ENCODE data around the gene TPBG.
"Not testable (repeated sequence)": the region's sequence is repeated elsewhere in the genome, so short reads cannot be mapped to it uniquely, and the experiment has no call there.

TPBG gene

GRCh38 chr6:82385102-82385501, 21.5 kb downstream of the TPBG start:
- Histone ChIP-seq H4K8ac (ENCODE audit: low read length) (peak overlapping the region; percentile 72), H3K4me1 (ENCODE audit: control insufficient read depth, insufficient read depth, low read depth, low read length) (peaks cover 4% of the 10 kb centered on the region), H3K27me3 (ENCODE audit: control insufficient read depth in 1 of 2, insufficient read depth in 1 of 2, low read length in 2 of 2) (no peaks in the 10 kb centered on the region), H3K9me3 (ENCODE audit: control insufficient read depth, low read length) (no peaks in the 10 kb centered on the region), H3K23ac (ENCODE audit: low read length in 2 of 2) (no peak overlapping the region), H4K91ac (ENCODE audit: low read length) (peak overlapping the region; percentile 39), H3K4me3 (ENCODE audit: insufficient read depth in 1 of 2, low read depth in 1 of 2, low read length in 2 of 2) (no peak overlapping the region), H2BK15ac (ENCODE audit: low read depth, poor library complexity, severe bottlenecking) (no peak overlapping the region), H3K9ac (ENCODE audit: low read length) (peak overlapping the region; percentile 20), H3K27ac (ENCODE audit: low read length, poor library complexity, severe bottlenecking) (no peak overlapping the region), H3K4me2 (ENCODE audit: low read length, poor library complexity, severe bottlenecking) (no peak overlapping the region), H2BK120ac (ENCODE audit: low read depth, low read length) (no peak overlapping the region), H3K4ac (ENCODE audit: low read depth in 1 of 2, low read length in 2 of 2) (peak overlapping the region in 1 of 2 experiments; percentile 51), H2BK5ac (ENCODE audit: low read depth, low read length, poor library complexity, severe bottlenecking) (no peak overlapping the region), H2AK5ac (ENCODE audit: low read length, severe bottlenecking) (no peak overlapping the region), H3K14ac (ENCODE audit: low read length in 2 of 2) (no peak overlapping the region), H3K79me1 (replicated peaks; ENCODE audit: low read length, poor library complexity, severe bottlenecking) (no peaks in the 10 kb centered on the region), H2AFZ (ENCODE audit: low read depth, low read length) (no peak overlapping the region), H3K36me3 (ENCODE audit: control insufficient read depth in 1 of 2, insufficient read depth in 2 of 2, low read depth in 1 of 2, low read length in 2 of 2) (peaks cover 0 to 3% of the 10 kb centered on the region in 2 experiments), H3K18ac (ENCODE audit: low read depth in 1 of 2, low read length in 2 of 2) (no peak overlapping the region), H2BK12ac (ENCODE audit: low read length in 2 of 2) (no peak overlapping the region)
- WGBS = 31% methylated on average over 3 of the region's 3 CpGs
- no peak for DNase-seq

- Histone ChIP-seq H3K18ac (ENCODE audit: low read depth in 1 of 2, low read length in 2 of 2) (peak overlapping the region in 1 of 2 experiments; percentile 21), H3K23ac (ENCODE audit: low read length in 2 of 2) (no peak overlapping the region), H2BK120ac (ENCODE audit: low read depth, low read length) (no peak overlapping the region), H3K4me3 (ENCODE audit: insufficient read depth in 1 of 2, low read depth in 1 of 2, low read length in 2 of 2) (no peak overlapping the region), H2BK15ac (ENCODE audit: low read depth, poor library complexity, severe bottlenecking) (no peak overlapping the region), H2AFZ (ENCODE audit: low read depth, low read length) (no peak overlapping the region), H3K4me2 (ENCODE audit: low read length, poor library complexity, severe bottlenecking) (no peak overlapping the region), H3K14ac (ENCODE audit: low read length in 2 of 2) (no peak overlapping the region), H3K36me3 (ENCODE audit: control insufficient read depth in 1 of 2, insufficient read depth in 2 of 2, low read depth in 1 of 2, low read length in 2 of 2) (peaks cover 0 to 3% of the 10 kb centered on the region in 2 experiments), H3K79me1 (replicated peaks; ENCODE audit: low read length, poor library complexity, severe bottlenecking) (no peaks in the 10 kb centered on the region), H2BK12ac (ENCODE audit: low read length in 2 of 2) (peak overlapping the region in 1 of 2 experiments; percentile 14), H4K91ac (ENCODE audit: low read length) (no peak overlapping the region), H2BK5ac (ENCODE audit: low read depth, low read length, poor library complexity, severe bottlenecking) (no peak overlapping the region), H4K8ac (ENCODE audit: low read length) (no peak overlapping the region), H3K27me3 (ENCODE audit: control insufficient read depth in 1 of 2, insufficient read depth in 1 of 2, low read length in 2 of 2) (no peaks in the 10 kb centered on the region), H3K4ac (ENCODE audit: low read depth in 1 of 2, low read length in 2 of 2) (no peak overlapping the region), H3K9me3 (ENCODE audit: control insufficient read depth, low read length) (no peaks in the 10 kb centered on the region), H3K27ac (ENCODE audit: low read length, poor library complexity, severe bottlenecking) (no peak overlapping the region), H2AK5ac (ENCODE audit: low read length, severe bottlenecking) (no peak overlapping the region), H3K4me1 (ENCODE audit: control insufficient read depth, insufficient read depth, low read depth, low read length) (peaks cover 4% of the 10 kb centered on the region), H3K9ac (ENCODE audit: low read length) (no peak overlapping the region)
- 79% methylated on average over 2 of the region's 2 CpGs for WGBS
- no peak for DNase-seq
Observed at GRCh38 chr6:82385546-82385945, 21.9 kb downstream of the TPBG start.

GRCh38 chr6:82385961-82386360, 22.3 kb downstream of the TPBG start:
- no peak overlapping the region for H3K27ac ChIP-seq (ENCODE audit: low read length, poor library complexity, severe bottlenecking)
- H2BK12ac ChIP-seq (ENCODE audit: low read length in 2 of 2) = peak overlapping the region in 1 of 2 experiments; percentile 14
- peaks cover 4% of the 10 kb centered on the region for H3K4me1 ChIP-seq (ENCODE audit: control insufficient read depth, insufficient read depth, low read depth, low read length)
- H2BK120ac ChIP-seq (ENCODE audit: low read depth, low read length) = no peak overlapping the region
- H3K27me3 ChIP-seq (ENCODE audit: control insufficient read depth in 1 of 2, insufficient read depth in 1 of 2, low read length in 2 of 2) = no peaks in the 10 kb centered on the region
- H3K4ac ChIP-seq (ENCODE audit: low read depth in 1 of 2, low read length in 2 of 2) = no peak overlapping the region
- WGBS = 95% methylated on average over 2 of the region's 2 CpGs
- H3K14ac ChIP-seq (ENCODE audit: low read length in 2 of 2) = no peak overlapping the region
- no peak overlapping the region for H3K4me2 ChIP-seq (ENCODE audit: low read length, poor library complexity, severe bottlenecking)
- no peaks in the 10 kb centered on the region for H3K9me3 ChIP-seq (ENCODE audit: control insufficient read depth, low read length)
- no peak overlapping the region for H4K8ac ChIP-seq (ENCODE audit: low read length)
- no peak overlapping the region for H3K4me3 ChIP-seq (ENCODE audit: insufficient read depth in 1 of 2, low read depth in 1 of 2, low read length in 2 of 2)
- no peak overlapping the region for H2AFZ ChIP-seq (ENCODE audit: low read depth, low read length)
- H3K79me1 ChIP-seq (replicated peaks; ENCODE audit: low read length, poor library complexity, severe bottlenecking) = no peaks in the 10 kb centered on the region
- H2AK5ac ChIP-seq (ENCODE audit: low read length, severe bottlenecking) = no peak overlapping the region
- H3K18ac ChIP-seq (ENCODE audit: low read depth in 1 of 2, low read length in 2 of 2) = peak overlapping the region in 1 of 2 experiments; percentile 21
- no peak overlapping the region for H3K9ac ChIP-seq (ENCODE audit: low read length)
- peaks cover 0 to 3% of the 10 kb centered on the region in 2 experiments for H3K36me3 ChIP-seq (ENCODE audit: control insufficient read depth in 1 of 2, insufficient read depth in 2 of 2, low read depth in 1 of 2, low read length in 2 of 2)
- no peak overlapping the region for H2BK15ac ChIP-seq (ENCODE audit: low read depth, poor library complexity, severe bottlenecking)
- DNase-seq = no peak
- no peak overlapping the region for H3K23ac ChIP-seq (ENCODE audit: low read length in 2 of 2)
- H4K91ac ChIP-seq (ENCODE audit: low read length) = no peak overlapping the region
- no peak overlapping the region for H2BK5ac ChIP-seq (ENCODE audit: low read depth, low read length, poor library complexity, severe bottlenecking)

GRCh38 chr6:82394770-82395169, 31.2 kb downstream of the TPBG start:
- not testable (repeated sequence) for H2AFZ ChIP-seq (ENCODE audit: low read depth, low read length); H3K4ac ChIP-seq (ENCODE audit: low read depth in 1 of 2, low read length in 2 of 2); H3K9me3 ChIP-seq (ENCODE audit: control insufficient read depth, low read length); H2BK15ac ChIP-seq (ENCODE audit: low read depth, poor library complexity, severe bottlenecking); H4K8ac ChIP-seq (ENCODE audit: low read length); H3K4me2 ChIP-seq (ENCODE audit: low read length, poor library complexity, severe bottlenecking); H3K79me1 ChIP-seq (replicated peaks; ENCODE audit: low read length, poor library complexity, severe bottlenecking); H3K4me1 ChIP-seq (ENCODE audit: control insufficient read depth, insufficient read depth, low read depth, low read length); H2BK12ac ChIP-seq (ENCODE audit: low read length in 2 of 2); H3K27me3 ChIP-seq (ENCODE audit: control insufficient read depth in 1 of 2, insufficient read depth in 1 of 2, low read length in 2 of 2); H3K9ac ChIP-seq (ENCODE audit: low read length); H3K4me3 ChIP-seq (ENCODE audit: insufficient read depth in 1 of 2, low read depth in 1 of 2, low read length in 2 of 2); H2AK5ac ChIP-seq (ENCODE audit: low read length, severe bottlenecking); H3K36me3 ChIP-seq (ENCODE audit: control insufficient read depth in 1 of 2, insufficient read depth in 2 of 2, low read depth in 1 of 2, low read length in 2 of 2); H3K23ac ChIP-seq (ENCODE audit: low read length in 2 of 2); H3K18ac ChIP-seq (ENCODE audit: low read depth in 1 of 2, low read length in 2 of 2); H3K14ac ChIP-seq (ENCODE audit: low read length in 2 of 2); DNase-seq; H3K27ac ChIP-seq (ENCODE audit: low read length, poor library complexity, severe bottlenecking); H4K91ac ChIP-seq (ENCODE audit: low read length); H2BK120ac ChIP-seq (ENCODE audit: low read depth, low read length); H2BK5ac ChIP-seq (ENCODE audit: low read depth, low read length, poor library complexity, severe bottlenecking)
- WGBS = 86% methylated on average over 14 of the region's 15 CpGs
